ENCODE results near the gene MYRF. TPM values are rescaled to one million over a fixed set of nuclear protein-coding genes. Genes with fewer than 3 reads are reported as not detected.

MYRF gene
- total and polyA plus RNA-seq, 9 of the 15 experiments (the other 6 are each of a cell fraction or from before 2014, with no cell fraction given), result 2.3 to 25.8 (median 7.1) TPM

DNA sequence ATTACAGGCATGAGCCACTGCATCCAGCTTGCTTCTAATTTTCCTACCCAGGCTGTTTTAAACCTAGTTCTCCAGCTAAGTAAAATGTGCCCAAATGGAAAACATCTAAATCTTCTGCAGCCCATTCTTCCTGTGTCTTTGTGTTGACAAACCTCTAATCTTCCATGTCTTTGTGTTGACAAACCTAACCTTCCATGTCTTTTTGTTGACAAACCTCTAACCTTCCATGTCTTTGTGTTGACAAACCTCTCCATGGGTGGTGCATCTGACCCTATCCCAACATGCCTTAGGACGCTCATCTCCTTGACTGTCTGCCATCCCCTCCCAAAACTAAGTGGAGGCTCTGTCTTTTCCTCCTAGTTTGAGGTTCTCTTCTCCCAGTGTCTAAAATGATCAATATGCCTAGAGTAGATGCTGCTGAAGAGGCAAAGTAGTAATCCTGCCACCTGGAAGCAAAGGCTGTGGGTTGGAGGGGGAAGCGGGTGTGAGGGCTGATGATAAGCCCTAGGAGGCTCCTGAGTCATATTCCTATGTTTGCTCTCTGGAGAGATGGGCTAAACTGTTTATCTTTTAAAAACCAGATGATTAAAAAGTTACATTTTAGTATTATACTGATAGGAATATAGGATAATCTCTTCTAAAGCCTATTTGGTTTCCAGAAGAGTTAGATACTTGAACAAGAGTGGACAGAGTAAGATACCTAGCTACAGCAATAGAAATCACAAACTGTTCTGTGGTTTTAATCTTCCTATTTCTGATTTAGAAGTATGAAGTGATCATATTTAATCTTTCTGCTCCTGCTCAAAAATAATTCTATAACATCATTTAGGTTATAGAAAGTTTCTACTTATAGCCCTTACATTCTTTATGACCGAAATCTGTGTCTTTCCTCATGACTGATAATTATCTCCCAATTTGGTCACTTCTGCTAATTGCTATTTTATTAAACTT, 48.2 kb downstream of the MYRF start (continued):
- TF ChIP-seq, protein P1, sequence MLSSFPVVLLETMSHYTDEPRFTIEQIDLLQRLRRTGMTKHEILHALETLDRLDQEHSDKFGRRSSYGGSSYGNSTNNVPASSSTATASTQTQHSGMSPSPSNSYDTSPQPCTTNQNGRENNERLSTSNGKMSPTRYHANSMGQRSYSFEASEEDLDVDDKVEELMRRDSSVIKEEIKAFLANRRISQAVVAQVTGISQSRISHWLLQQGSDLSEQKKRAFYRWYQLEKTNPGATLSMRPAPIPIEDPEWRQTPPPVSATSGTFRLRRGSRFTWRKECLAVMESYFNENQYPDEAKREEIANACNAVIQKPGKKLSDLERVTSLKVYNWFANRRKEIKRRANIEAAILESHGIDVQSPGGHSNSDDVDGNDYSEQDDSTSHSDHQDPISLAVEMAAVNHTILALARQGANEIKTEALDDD (IDR thresholded peaks at IDR 0.05), result peak; percentile 88
- TF ChIP-seq HNRNPUL1 (IDR thresholded peaks at IDR 0.05; ENCODE audit: low read length) (no peak), RBM39 (optimal IDR thresholded peaks at IDR 0.05; ENCODE audit: low read depth, low read length) (no peak), CCNT2 (IDR thresholded peaks at IDR 0.05; ENCODE audit: borderline replicate concordance, extremely low read depth, insufficient read length, low read depth, low read length) (peak; percentile 41), ZSCAN29 (IDR thresholded peaks at IDR 0.05) (no peak), CC2D1A (IDR thresholded peaks at IDR 0.05) (peak; percentile 55; the same call in 1 of the 2 replicates), GATAD2B (IDR thresholded peaks at IDR 0.05; ENCODE audit: borderline replicate concordance) (peak; percentile 56), MTA2 (IDR thresholded peaks at IDR 0.05; ENCODE audit: low read depth) (peak; percentile 90), CBX3 (IDR thresholded peaks at IDR 0.05; ENCODE audit: borderline replicate concordance in 1 of 2, low read length in 2 of 2) (0 out of 3 replicates have a peak, but pooled peaks of 1 of the 2 experiments have one; percentile 26), RCOR1 (IDR thresholded peaks at IDR 0.05; ENCODE audit: borderline replicate concordance in 1 of 2, low read depth in 2 of 2, low read length in 2 of 2) (peak; percentile 46 to 89; a peak in 3 of 4 replicates), ZNF253 (CRISPR knock-in tag; conservative IDR thresholded peaks at IDR 0.05) (no peak), JUN (IDR thresholded peaks at IDR 0.05; ENCODE audit: borderline replicate concordance, low read depth, low read length) (peak; percentile 53; the same call in 1 of the 2 replicates), JUN (CRISPR knock-in tag; IDR thresholded peaks at IDR 0.05; ENCODE audit: borderline replicate concordance) (no peak), ETV1 (tag; conservative IDR thresholded peaks at IDR 0.05; ENCODE audit: low read depth) (no peak), NCOR1 (IDR thresholded peaks at IDR 0.05) (peak; percentile 93), MCM3 (IDR thresholded peaks at IDR 0.05) (no peak), FOSL1 (tag; conservative IDR thresholded peaks at IDR 0.05) (peak; percentile 97), TFAM (CRISPR knock-in tag; conservative IDR thresholded peaks at IDR 0.05) (no peak), TAL1 (IDR thresholded peaks at IDR 0.05) (peak; percentile 95), EP400 (IDR thresholded peaks at IDR 0.05) (peak; percentile 32; the same call in 1 of the 2 replicates), CXXC5 (CRISPR knock-in tag; IDR thresholded peaks at IDR 0.05) (peak; percentile 32; the same call in 1 of the 2 replicates), ZKSCAN8 (CRISPR knock-in tag; IDR thresholded peaks at IDR 0.05) (no peak)
- TF ChIP-seq, protein P2, sequence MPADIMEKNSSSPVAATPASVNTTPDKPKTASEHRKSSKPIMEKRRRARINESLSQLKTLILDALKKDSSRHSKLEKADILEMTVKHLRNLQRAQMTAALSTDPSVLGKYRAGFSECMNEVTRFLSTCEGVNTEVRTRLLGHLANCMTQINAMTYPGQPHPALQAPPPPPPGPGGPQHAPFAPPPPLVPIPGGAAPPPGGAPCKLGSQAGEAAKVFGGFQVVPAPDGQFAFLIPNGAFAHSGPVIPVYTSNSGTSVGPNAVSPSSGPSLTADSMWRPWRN (IDR thresholded peaks at IDR 0.05; ENCODE audit: low read depth), result 0 out of 2 replicates have a peak, but pooled peaks have one; percentile 40
- TF ChIP-seq, protein P3, sequence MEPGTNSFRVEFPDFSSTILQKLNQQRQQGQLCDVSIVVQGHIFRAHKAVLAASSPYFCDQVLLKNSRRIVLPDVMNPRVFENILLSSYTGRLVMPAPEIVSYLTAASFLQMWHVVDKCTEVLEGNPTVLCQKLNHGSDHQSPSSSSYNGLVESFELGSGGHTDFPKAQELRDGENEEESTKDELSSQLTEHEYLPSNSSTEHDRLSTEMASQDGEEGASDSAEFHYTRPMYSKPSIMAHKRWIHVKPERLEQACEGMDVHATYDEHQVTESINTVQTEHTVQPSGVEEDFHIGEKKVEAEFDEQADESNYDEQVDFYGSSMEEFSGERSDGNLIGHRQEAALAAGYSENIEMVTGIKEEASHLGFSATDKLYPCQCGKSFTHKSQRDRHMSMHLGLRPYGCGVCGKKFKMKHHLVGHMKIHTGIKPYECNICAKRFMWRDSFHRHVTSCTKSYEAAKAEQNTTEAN (CRISPR knock-in tag; IDR thresholded peaks at IDR 0.05), result no peak
- TF ChIP-seq, protein P4, sequence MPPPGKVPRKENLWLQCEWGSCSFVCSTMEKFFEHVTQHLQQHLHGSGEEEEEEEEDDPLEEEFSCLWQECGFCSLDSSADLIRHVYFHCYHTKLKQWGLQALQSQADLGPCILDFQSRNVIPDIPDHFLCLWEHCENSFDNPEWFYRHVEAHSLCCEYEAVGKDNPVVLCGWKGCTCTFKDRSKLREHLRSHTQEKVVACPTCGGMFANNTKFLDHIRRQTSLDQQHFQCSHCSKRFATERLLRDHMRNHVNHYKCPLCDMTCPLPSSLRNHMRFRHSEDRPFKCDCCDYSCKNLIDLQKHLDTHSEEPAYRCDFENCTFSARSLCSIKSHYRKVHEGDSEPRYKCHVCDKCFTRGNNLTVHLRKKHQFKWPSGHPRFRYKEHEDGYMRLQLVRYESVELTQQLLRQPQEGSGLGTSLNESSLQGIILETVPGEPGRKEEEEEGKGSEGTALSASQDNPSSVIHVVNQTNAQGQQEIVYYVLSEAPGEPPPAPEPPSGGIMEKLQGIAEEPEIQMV (tag; conservative IDR thresholded peaks at IDR 0.05; ENCODE audit: low read depth), result no peak

Measured in K562 (cell line).